Panc1 (cell line): ENCODE measurements around the gene IRAK4.

Experiments
- POLR2AphosphoS5 ChIP-seq: IDR thresholded peaks from 2 replicates; pipeline ENCODE4 v1.6.1; 2012; ENCODE audit warnings: mild to moderate bottlenecking, low read depth, low read length, moderate library complexity
- SIN3A ChIP-seq: IDR thresholded peaks from 2 replicates; pipeline ENCODE4 v1.6.1; 2012; ENCODE audit warnings: low read depth, mild to moderate bottlenecking, low read length, moderate library complexity, borderline replicate concordance; ENCODE audit not compliant: insufficient read depth
- TCF7L2 ChIP-seq: IDR thresholded peaks from 2 replicates; pipeline ENCODE4 v1.6.1; 2011; ENCODE audit warnings: mild to moderate bottlenecking, low read depth, low read length, inconsistent platforms
- TF ChIP-seq, protein P1 (sequence below): fragments of 450-650 bp; IDR thresholded peaks from 2 replicates; pipeline ENCODE4 v1.5.1; 2017; ENCODE audit warnings: mild to moderate bottlenecking
- TF ChIP-seq, protein P2 (sequence below), 2 experiments: IDR thresholded peaks; 2 replicates each; pipeline ENCODE4 v1.6.1; 2011 to 2012; ENCODE audit warnings: low read depth in 2 of 2, control low read depth in 1 of 2, low read length in 1 of 2, mild to moderate bottlenecking in 1 of 2, moderate library complexity in 1 of 2; ENCODE audit not compliant: insufficient read depth in 1 of 2

DNA sequence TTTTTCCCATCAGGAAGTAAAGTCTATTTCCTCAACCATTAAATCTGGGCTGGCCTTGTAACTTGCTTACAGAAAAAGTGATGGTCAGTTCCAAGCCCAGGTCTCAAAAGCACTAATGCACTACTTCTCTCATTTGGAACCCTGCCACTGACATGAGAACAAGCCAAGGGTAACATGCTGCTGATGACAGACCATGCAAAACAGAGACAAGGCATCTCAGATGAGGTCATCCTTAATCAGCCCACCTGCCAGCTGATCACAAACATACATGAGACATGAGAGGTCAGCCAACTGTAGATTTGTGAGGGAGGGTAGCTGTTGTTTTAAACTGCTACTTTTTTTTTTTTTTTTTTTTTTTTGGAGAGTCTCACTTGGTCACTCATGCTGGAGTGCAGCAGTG, 31.2 kb downstream of the IRAK4 start:
- TF ChIP-seq, protein P1, sequence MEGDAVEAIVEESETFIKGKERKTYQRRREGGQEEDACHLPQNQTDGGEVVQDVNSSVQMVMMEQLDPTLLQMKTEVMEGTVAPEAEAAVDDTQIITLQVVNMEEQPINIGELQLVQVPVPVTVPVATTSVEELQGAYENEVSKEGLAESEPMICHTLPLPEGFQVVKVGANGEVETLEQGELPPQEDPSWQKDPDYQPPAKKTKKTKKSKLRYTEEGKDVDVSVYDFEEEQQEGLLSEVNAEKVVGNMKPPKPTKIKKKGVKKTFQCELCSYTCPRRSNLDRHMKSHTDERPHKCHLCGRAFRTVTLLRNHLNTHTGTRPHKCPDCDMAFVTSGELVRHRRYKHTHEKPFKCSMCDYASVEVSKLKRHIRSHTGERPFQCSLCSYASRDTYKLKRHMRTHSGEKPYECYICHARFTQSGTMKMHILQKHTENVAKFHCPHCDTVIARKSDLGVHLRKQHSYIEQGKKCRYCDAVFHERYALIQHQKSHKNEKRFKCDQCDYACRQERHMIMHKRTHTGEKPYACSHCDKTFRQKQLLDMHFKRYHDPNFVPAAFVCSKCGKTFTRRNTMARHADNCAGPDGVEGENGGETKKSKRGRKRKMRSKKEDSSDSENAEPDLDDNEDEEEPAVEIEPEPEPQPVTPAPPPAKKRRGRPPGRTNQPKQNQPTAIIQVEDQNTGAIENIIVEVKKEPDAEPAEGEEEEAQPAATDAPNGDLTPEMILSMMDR, result no peak
- no peak for TF ChIP-seq POLR2AphosphoS5
- TF ChIP-seq TCF7L2, result no peak
- TF ChIP-seq, protein P2, sequence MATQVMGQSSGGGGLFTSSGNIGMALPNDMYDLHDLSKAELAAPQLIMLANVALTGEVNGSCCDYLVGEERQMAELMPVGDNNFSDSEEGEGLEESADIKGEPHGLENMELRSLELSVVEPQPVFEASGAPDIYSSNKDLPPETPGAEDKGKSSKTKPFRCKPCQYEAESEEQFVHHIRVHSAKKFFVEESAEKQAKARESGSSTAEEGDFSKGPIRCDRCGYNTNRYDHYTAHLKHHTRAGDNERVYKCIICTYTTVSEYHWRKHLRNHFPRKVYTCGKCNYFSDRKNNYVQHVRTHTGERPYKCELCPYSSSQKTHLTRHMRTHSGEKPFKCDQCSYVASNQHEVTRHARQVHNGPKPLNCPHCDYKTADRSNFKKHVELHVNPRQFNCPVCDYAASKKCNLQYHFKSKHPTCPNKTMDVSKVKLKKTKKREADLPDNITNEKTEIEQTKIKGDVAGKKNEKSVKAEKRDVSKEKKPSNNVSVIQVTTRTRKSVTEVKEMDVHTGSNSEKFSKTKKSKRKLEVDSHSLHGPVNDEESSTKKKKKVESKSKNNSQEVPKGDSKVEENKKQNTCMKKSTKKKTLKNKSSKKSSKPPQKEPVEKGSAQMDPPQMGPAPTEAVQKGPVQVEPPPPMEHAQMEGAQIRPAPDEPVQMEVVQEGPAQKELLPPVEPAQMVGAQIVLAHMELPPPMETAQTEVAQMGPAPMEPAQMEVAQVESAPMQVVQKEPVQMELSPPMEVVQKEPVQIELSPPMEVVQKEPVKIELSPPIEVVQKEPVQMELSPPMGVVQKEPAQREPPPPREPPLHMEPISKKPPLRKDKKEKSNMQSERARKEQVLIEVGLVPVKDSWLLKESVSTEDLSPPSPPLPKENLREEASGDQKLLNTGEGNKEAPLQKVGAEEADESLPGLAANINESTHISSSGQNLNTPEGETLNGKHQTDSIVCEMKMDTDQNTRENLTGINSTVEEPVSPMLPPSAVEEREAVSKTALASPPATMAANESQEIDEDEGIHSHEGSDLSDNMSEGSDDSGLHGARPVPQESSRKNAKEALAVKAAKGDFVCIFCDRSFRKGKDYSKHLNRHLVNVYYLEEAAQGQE (IDR thresholded peaks at IDR 0.05; ENCODE audit: insufficient read depth in 1 of 2, low read depth in 2 of 2, low read length in 1 of 2), result no peak
- TF ChIP-seq SIN3A, result no peak
